DND-41 (cell line): ENCODE results near the gene SYCE1L.

Experiments used
- ATAC-seq: fragments of 200-7000 bp; cut with Tn5 transposase; 3 replicates; pipeline ENCODE4 v1.9.1; 2021; ENCODE audit warnings: low read depth; ENCODE audit not compliant: insufficient read depth
- DNase-seq: peaks from one replicate; pipeline ENCODE4 v3.0.0-alpha.2; 2020
- H2AFZ ChIP-seq: 2 replicates; pipeline ENCODE4 v1.6.0; 2012; ENCODE audit warnings: low read depth, low read length
- H3K27ac ChIP-seq: 2 replicates; pipeline ENCODE4 v1.5.1; 2012; ENCODE audit warnings: low read length, inconsistent platforms
- H3K27me3 ChIP-seq: fragments of 200-600 bp; sonication (generic); 2 replicates; pipeline ENCODE4 v1.6.0; 2012; ENCODE audit warnings: low read length, mild to moderate bottlenecking, inconsistent platforms; ENCODE audit not compliant: insufficient read depth, poor library complexity
- H3K36me3 ChIP-seq: 2 replicates; pipeline ENCODE4 v1.5.1; 2012; ENCODE audit warnings: low read length, inconsistent platforms; ENCODE audit not compliant: insufficient read depth
- H3K4me1 ChIP-seq: 2 replicates; pipeline ENCODE4 v1.5.1; 2012; ENCODE audit warnings: mild to moderate bottlenecking, low read length; ENCODE audit not compliant: insufficient read depth
- H3K4me2 ChIP-seq: 2 replicates; pipeline ENCODE4 v1.6.0; 2012; ENCODE audit warnings: mild to moderate bottlenecking, moderate library complexity, low read length, inconsistent platforms; ENCODE audit not compliant: insufficient read depth
- H3K4me3 ChIP-seq, 2 experiments: fragments of 200-600 bp in 1 of 2; shearing (Covaris generic) in 1 of 2; 2 replicates each; pipeline ENCODE4 v1.5.1; 2012 to 2016; ENCODE audit warnings: inconsistent platforms in 2 of 2, low read length in 2 of 2, mild to moderate bottlenecking in 2 of 2, low read depth in 1 of 2, moderate library complexity in 1 of 2
- H3K79me2 ChIP-seq: 2 replicates; pipeline ENCODE4 v1.6.0; 2012; ENCODE audit warnings: low read length, inconsistent platforms; ENCODE audit not compliant: insufficient read depth
- H3K9ac ChIP-seq: 2 replicates; pipeline ENCODE4 v1.6.0; 2012; ENCODE audit warnings: low read depth, mild to moderate bottlenecking, inconsistent platforms, low read length, moderate library complexity
- H3K9me3 ChIP-seq: 2 replicates; pipeline ENCODE4 v1.5.1; 2012; ENCODE audit warnings: low read length, moderate library complexity, mild to moderate bottlenecking, inconsistent platforms; ENCODE audit not compliant: insufficient read depth, severe bottlenecking
- H4K20me1 ChIP-seq: 2 replicates; pipeline ENCODE4 v1.6.0; 2012; ENCODE audit warnings: low read length; ENCODE audit not compliant: insufficient read depth
- CTCF ChIP-seq: IDR thresholded peaks from 2 replicates; pipeline ENCODE4 v1.5.1; 2012; ENCODE audit warnings: borderline replicate concordance, low read length, moderate library complexity, mild to moderate bottlenecking; ENCODE audit not compliant: poor library complexity, severe bottlenecking; ENCODE audit errors: extremely low read depth
- EZH2 ChIP-seq: IDR thresholded peaks from 3 replicates; pipeline ENCODE4 v1.6.1; 2012; ENCODE audit warnings: borderline replicate concordance, low read depth, mild to moderate bottlenecking, moderate library complexity, low read length, inconsistent platforms; ENCODE audit not compliant: severe bottlenecking

The SYCE1L gene

GRCh38 chr16:77219437-77219836, 20.2 kb downstream of the SYCE1L start:
- ATAC-seq (no peak), DNase-seq (no peak)
- H3K4me3 ChIP-seq, result no peak overlapping the region
- H3K4me2 ChIP-seq, result no peak overlapping the region
- H3K9ac ChIP-seq, result no peak overlapping the region
- H3K79me2 ChIP-seq, result no peaks in the 10 kb centered on the region
- H3K9me3 ChIP-seq, result no peaks in the 10 kb centered on the region
- H3K36me3 ChIP-seq, result no peaks in the 10 kb centered on the region
- H4K20me1 ChIP-seq, result no peaks in the 10 kb centered on the region
- H3K4me1 ChIP-seq, result no peaks in the 10 kb centered on the region
- no peak overlapping the region for H3K27ac ChIP-seq
- no peaks in the 10 kb centered on the region for H3K27me3 ChIP-seq
- no peak overlapping the region for H2AFZ ChIP-seq
- TF ChIP-seq EZH2 (no peak), CTCF (no peak)

- Histone ChIP-seq H3K9ac (no peak overlapping the region), H4K20me1 (no peaks in the 10 kb centered on the region), H3K27ac (no peak overlapping the region), H3K4me1 (no peaks in the 10 kb centered on the region), H2AFZ (no peak overlapping the region), H3K79me2 (no peaks in the 10 kb centered on the region), H3K36me3 (no peaks in the 10 kb centered on the region), H3K4me3 (no peak overlapping the region), H3K9me3 (no peaks in the 10 kb centered on the region), H3K27me3 (no peaks in the 10 kb centered on the region), H3K4me2 (no peak overlapping the region)
- DNase-seq, result no peak
- ATAC-seq, result no peak
- TF ChIP-seq CTCF, result no peak
- no peak for TF ChIP-seq EZH2
Measured at GRCh38 chr16:77220427-77220826, 21.2 kb downstream of the SYCE1L start.

- no peaks in the 10 kb centered on the region for H3K79me2 ChIP-seq
- no peaks in the 10 kb centered on the region for H3K9me3 ChIP-seq
- no peak overlapping the region for H2AFZ ChIP-seq
- TF ChIP-seq CTCF (no peak), EZH2 (no peak)
- no peak overlapping the region for H3K4me2 ChIP-seq
- ATAC-seq (no peak), DNase-seq (no peak)
- no peak overlapping the region for H3K27ac ChIP-seq
- no peak overlapping the region for H3K9ac ChIP-seq
- no peaks in the 10 kb centered on the region for H3K4me1 ChIP-seq
- peaks cover 2% of the 10 kb centered on the region for H3K27me3 ChIP-seq
- H4K20me1 ChIP-seq, result no peaks in the 10 kb centered on the region
- H3K36me3 ChIP-seq, result no peaks in the 10 kb centered on the region
- no peak overlapping the region for H3K4me3 ChIP-seq
Measured at GRCh38 chr16:77221482-77221881, 22.3 kb downstream of the SYCE1L start.

- H2AFZ ChIP-seq, result no peak overlapping the region
- H3K79me2 ChIP-seq, result no peaks in the 10 kb centered on the region
- DNase-seq (peak; percentile 16), ATAC-seq (no peak)
- H3K9ac ChIP-seq, result no peak overlapping the region
- peaks cover 8% of the 10 kb centered on the region for H3K27me3 ChIP-seq
- H3K4me3 ChIP-seq, result no peak overlapping the region
- H4K20me1 ChIP-seq, result no peaks in the 10 kb centered on the region
- no peaks in the 10 kb centered on the region for H3K4me1 ChIP-seq
- H3K27ac ChIP-seq, result no peak overlapping the region
- H3K9me3 ChIP-seq, result no peaks in the 10 kb centered on the region
- peak; percentile 68 for TF ChIP-seq CTCF
- no peak for TF ChIP-seq EZH2
- H3K36me3 ChIP-seq, result no peaks in the 10 kb centered on the region
- H3K4me2 ChIP-seq, result no peak overlapping the region
Measured at GRCh38 chr16:77223184-77223583, 24.0 kb downstream of the SYCE1L start.
